Rectal smooth muscle tissue (tissue), 1 donor: ENCODE measurements around the gene CSNK1G3.
"Not testable (repeated sequence)": the region's sequence is repeated elsewhere in the genome, so short reads cannot be mapped to it uniquely, and the experiment has no call there.

Experiments used
- H3K27ac ChIP-seq: one replicate; pipeline ENCODE4 v1.7.0; 2013; ENCODE audit warnings: low read depth, low read length, inconsistent platforms
- H3K27me3 ChIP-seq: one replicate; pipeline ENCODE4 v1.7.0; 2013; ENCODE audit warnings: low read length; ENCODE audit not compliant: control insufficient read depth, insufficient read depth
- H3K36me3 ChIP-seq: one replicate; pipeline ENCODE4 v1.7.0; 2013; ENCODE audit warnings: low read length; ENCODE audit not compliant: control insufficient read depth, insufficient read depth
- H3K4me1 ChIP-seq: one replicate; pipeline ENCODE4 v1.7.0; 2013; ENCODE audit warnings: low read length; ENCODE audit not compliant: control insufficient read depth, insufficient read depth
- H3K4me3 ChIP-seq: one replicate; pipeline ENCODE4 v1.7.0; 2013; ENCODE audit warnings: low read length
- H3K9ac ChIP-seq: one replicate; pipeline ENCODE4 v1.7.0; 2013; ENCODE audit warnings: low read length

Gene CSNK1G3

GRCh38 chr5:123495211-123495610 is 16.8 kb upstream of the CSNK1G3 start:
- not testable (repeated sequence) for H3K4me1 ChIP-seq, H3K27ac ChIP-seq, H3K27me3 ChIP-seq, H3K4me3 ChIP-seq, H3K9ac ChIP-seq, H3K36me3 ChIP-seq

GRCh38 chr5:123496892-123497291 is 15.1 kb upstream of the CSNK1G3 start:
- no peaks in the 10 kb centered on the region for H3K27me3 ChIP-seq
- H3K9ac ChIP-seq, result no peak overlapping the region
- H3K36me3 ChIP-seq, result no peaks in the 10 kb centered on the region
- H3K4me3 ChIP-seq, result no peak overlapping the region
- H3K27ac ChIP-seq, result no peak overlapping the region
- no peaks in the 10 kb centered on the region for H3K4me1 ChIP-seq

- H3K27ac ChIP-seq, result no peak overlapping the region
- no peaks in the 10 kb centered on the region for H3K4me1 ChIP-seq
- no peak overlapping the region for H3K4me3 ChIP-seq
- H3K27me3 ChIP-seq, result no peaks in the 10 kb centered on the region
- H3K36me3 ChIP-seq, result no peaks in the 10 kb centered on the region
- no peak overlapping the region for H3K9ac ChIP-seq
These were observed 11.5 kb upstream of the CSNK1G3 start for GRCh38 chr5:123500471-123500870.

GRCh38 chr5:123502120-123502519 is 9.9 kb upstream of the CSNK1G3 start:
- Histone ChIP-seq H3K27ac (no peak overlapping the region), H3K9ac (no peak overlapping the region), H3K4me3 (no peak overlapping the region), H3K4me1 (no peaks in the 10 kb centered on the region), H3K27me3 (no peaks in the 10 kb centered on the region), H3K36me3 (no peaks in the 10 kb centered on the region)

GRCh38 chr5:123503299-123503698 is 8.7 kb upstream of the CSNK1G3 start:
- Histone ChIP-seq H3K9ac (no peak overlapping the region), H3K36me3 (no peaks in the 10 kb centered on the region), H3K4me1 (no peaks in the 10 kb centered on the region), H3K27ac (no peak overlapping the region), H3K27me3 (no peaks in the 10 kb centered on the region), H3K4me3 (no peak overlapping the region)

GRCh38 chr5:123505633-123506032 is 6.3 kb upstream of the CSNK1G3 start:
- no peaks in the 10 kb centered on the region for H3K4me1 ChIP-seq
- no peak overlapping the region for H3K4me3 ChIP-seq
- no peaks in the 10 kb centered on the region for H3K27me3 ChIP-seq
- no peak overlapping the region for H3K9ac ChIP-seq
- no peaks in the 10 kb centered on the region for H3K36me3 ChIP-seq
- H3K27ac ChIP-seq, result no peak overlapping the region

GRCh38 chr5:123508441-123508840 is 3.5 kb upstream of the CSNK1G3 start:
- Histone ChIP-seq H3K4me1 (peaks cover 3% of the 10 kb centered on the region), H3K9ac (no peak overlapping the region), H3K4me3 (no peak overlapping the region), H3K36me3 (no peaks in the 10 kb centered on the region), H3K27ac (no peak overlapping the region), H3K27me3 (no peaks in the 10 kb centered on the region)

- peaks cover 3% of the 10 kb centered on the region for H3K4me1 ChIP-seq
- peak overlapping the region; percentile 93 for H3K27ac ChIP-seq
- no peaks in the 10 kb centered on the region for H3K36me3 ChIP-seq
- peak overlapping the region; percentile 79 for H3K4me3 ChIP-seq
- H3K9ac ChIP-seq, result peak overlapping the region; percentile 57
- no peaks in the 10 kb centered on the region for H3K27me3 ChIP-seq
These were observed 708 bp upstream of the CSNK1G3 start for GRCh38 chr5:123511290-123511647.

- Histone ChIP-seq H3K27me3 (no peaks in the 10 kb centered on the region), H3K4me3 (peak overlapping the region; percentile 90), H3K9ac (peak overlapping the region; percentile 88), H3K36me3 (no peaks in the 10 kb centered on the region), H3K27ac (peak overlapping the region; percentile 93), H3K4me1 (peaks cover 3% of the 10 kb centered on the region)
These were observed 859 bp downstream of the CSNK1G3 start for GRCh38 chr5:123512611-123513461.

GRCh38 chr5:123514615-123515355 is 2.8 kb downstream of the CSNK1G3 start:
- H3K27ac ChIP-seq, result no peak overlapping the region
- no peak overlapping the region for H3K4me3 ChIP-seq
- H3K27me3 ChIP-seq, result no peaks in the 10 kb centered on the region
- H3K4me1 ChIP-seq, result peaks cover 3% of the 10 kb centered on the region
- no peaks in the 10 kb centered on the region for H3K36me3 ChIP-seq
- no peak overlapping the region for H3K9ac ChIP-seq

- H3K4me1 ChIP-seq, result peaks cover 3% of the 10 kb centered on the region
- no peaks in the 10 kb centered on the region for H3K36me3 ChIP-seq
- no peak overlapping the region for H3K4me3 ChIP-seq
- no peak overlapping the region for H3K27ac ChIP-seq
- H3K9ac ChIP-seq, result no peak overlapping the region
- H3K27me3 ChIP-seq, result no peaks in the 10 kb centered on the region
These were observed 3.9 kb downstream of the CSNK1G3 start for GRCh38 chr5:123515904-123516303.

- no peaks in the 10 kb centered on the region for H3K36me3 ChIP-seq
- H3K9ac ChIP-seq, result no peak overlapping the region
- H3K4me1 ChIP-seq, result peaks cover 3% of the 10 kb centered on the region
- no peak overlapping the region for H3K27ac ChIP-seq
- H3K27me3 ChIP-seq, result no peaks in the 10 kb centered on the region
- no peak overlapping the region for H3K4me3 ChIP-seq
These were observed 5.5 kb downstream of the CSNK1G3 start for GRCh38 chr5:123517476-123517875.

- Histone ChIP-seq H3K27ac (no peak overlapping the region), H3K4me3 (no peak overlapping the region), H3K9ac (no peak overlapping the region), H3K36me3 (no peaks in the 10 kb centered on the region), H3K27me3 (no peaks in the 10 kb centered on the region), H3K4me1 (peaks cover 2% of the 10 kb centered on the region)
These were observed 6.1 kb downstream of the CSNK1G3 start for GRCh38 chr5:123518111-123518510.
